Measurements from ENCODE around the gene CCT2.

Gene CCT2

DNA sequence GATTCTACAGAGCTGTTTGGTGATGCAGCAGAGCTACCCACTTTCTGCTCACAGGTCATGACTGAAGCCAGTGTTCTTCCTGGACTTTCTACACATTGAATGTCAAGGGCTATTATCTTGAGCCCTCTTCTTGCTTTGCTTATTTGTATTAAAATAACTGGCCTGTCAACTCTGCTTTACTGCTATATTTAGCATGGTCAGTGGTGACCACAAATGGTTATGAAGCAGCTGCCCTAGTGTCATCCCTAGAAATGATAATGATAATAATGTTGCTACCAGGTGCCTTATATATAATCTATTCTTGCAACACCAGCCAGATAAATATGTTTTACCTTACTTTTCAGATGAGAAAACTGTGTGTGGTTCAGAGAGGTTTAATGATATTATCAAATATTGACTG, 28.1 kb downstream of the CCT2 start:
- H3K14ac ChIP-seq (ENCODE audit: low read length), result no peak overlapping the region
- H3K27ac ChIP-seq (ENCODE audit: low read depth, low read length), result no peak overlapping the region
- H3K27me3 ChIP-seq (ENCODE audit: insufficient read depth, low read length), result no peaks in the 10 kb centered on the region
- H3K4me1 ChIP-seq (ENCODE audit: control insufficient read depth in 1 of 2, insufficient read depth in 2 of 2, low read length in 2 of 2), result no peaks in the 10 kb centered on the region
- no peak overlapping the region for H4K12ac ChIP-seq (ENCODE audit: low read depth, low read length)
- no peak overlapping the region for H2BK120ac ChIP-seq (ENCODE audit: insufficient read depth, low read length, poor library complexity)
- H3K4me3 ChIP-seq (ENCODE audit: low read depth, low read length), result no peak overlapping the region
- H4K8ac ChIP-seq (ENCODE audit: low read depth, low read length), result no peak overlapping the region
- no peak overlapping the region for H3K4me2 ChIP-seq (ENCODE audit: low read length)
- no peaks in the 10 kb centered on the region for H3K79me2 ChIP-seq (ENCODE audit: control insufficient read depth, insufficient read depth, low read length, poor library complexity)
- no peak overlapping the region for H2BK5ac ChIP-seq (ENCODE audit: low read depth, low read length, poor library complexity)
- no peak overlapping the region for H4K91ac ChIP-seq (ENCODE audit: low read depth, low read length)
- no peak overlapping the region for H2AFZ ChIP-seq (ENCODE audit: insufficient read depth, low read length, poor library complexity)
- H3K9me3 ChIP-seq (ENCODE audit: insufficient read depth, low read depth, low read length), result no peaks in the 10 kb centered on the region
- no peaks in the 10 kb centered on the region for H3K79me1 ChIP-seq (ENCODE audit: low read length)
- no peak overlapping the region for H2BK12ac ChIP-seq (ENCODE audit: low read length)
- no peak overlapping the region for H3K23ac ChIP-seq (ENCODE audit: low read length)
- H3K9ac ChIP-seq (ENCODE audit: low read length), result no peak overlapping the region
- no peak overlapping the region for H3K4ac ChIP-seq (ENCODE audit: low read depth, low read length)
- H3K36me3 ChIP-seq (ENCODE audit: control insufficient read depth in 1 of 2, insufficient read depth in 2 of 2, low read length in 2 of 2), result no peaks in the 10 kb centered on the region
- H2AK5ac ChIP-seq (ENCODE audit: low read length), result no peak overlapping the region
- no peak for DNase-seq
- no peak overlapping the region for H3K18ac ChIP-seq (ENCODE audit: low read length)

DNA sequence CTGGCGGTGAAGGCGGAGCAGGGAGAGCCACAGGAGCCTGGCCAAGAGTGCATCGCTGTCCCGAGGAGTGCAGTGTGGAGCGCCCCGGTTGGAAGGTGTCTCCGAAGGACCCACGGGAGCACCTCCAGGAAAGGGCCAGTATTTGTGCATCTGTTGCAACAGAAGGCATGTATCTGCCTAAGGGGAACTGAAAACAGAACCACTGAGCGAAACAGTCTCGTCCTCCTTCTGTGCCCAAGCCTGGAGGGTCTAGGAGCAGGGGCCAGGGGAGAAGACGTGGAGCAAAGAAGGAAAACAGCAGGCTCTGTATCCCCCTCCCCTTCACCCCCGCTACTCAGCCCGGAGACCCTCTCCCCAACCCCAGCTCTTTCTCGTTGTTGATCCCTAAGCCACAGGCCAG, 30.8 kb downstream of the CCT2 start:
- no peaks in the 10 kb centered on the region for H3K9me3 ChIP-seq (ENCODE audit: insufficient read depth, low read depth, low read length)
- no peak overlapping the region for H3K4me2 ChIP-seq (ENCODE audit: low read length)
- H4K8ac ChIP-seq (ENCODE audit: low read depth, low read length), result no peak overlapping the region
- H3K4me3 ChIP-seq (ENCODE audit: low read depth, low read length), result no peak overlapping the region
- no peak overlapping the region for H3K18ac ChIP-seq (ENCODE audit: low read length)
- no peak for DNase-seq
- H3K4me1 ChIP-seq (ENCODE audit: control insufficient read depth in 1 of 2, insufficient read depth in 2 of 2, low read length in 2 of 2), result no peaks in the 10 kb centered on the region
- no peaks in the 10 kb centered on the region for H3K27me3 ChIP-seq (ENCODE audit: insufficient read depth, low read length)
- no CpG with 5 or more reads among the region's 14 CpGs for WGBS (ENCODE audit: extremely low coverage, insufficient coverage, insufficient read length)
- H3K27ac ChIP-seq (ENCODE audit: low read depth, low read length), result no peak overlapping the region
- H3K79me1 ChIP-seq (ENCODE audit: low read length), result no peaks in the 10 kb centered on the region
- no peak overlapping the region for H3K23ac ChIP-seq (ENCODE audit: low read length)
- H2AK5ac ChIP-seq (ENCODE audit: low read length), result no peak overlapping the region
- H2BK12ac ChIP-seq (ENCODE audit: low read length), result no peak overlapping the region
- H4K12ac ChIP-seq (ENCODE audit: low read depth, low read length), result no peak overlapping the region
- no peak overlapping the region for H4K91ac ChIP-seq (ENCODE audit: low read depth, low read length)
- no peak overlapping the region for H2BK120ac ChIP-seq (ENCODE audit: insufficient read depth, low read length, poor library complexity)
- H3K4ac ChIP-seq (ENCODE audit: low read depth, low read length), result no peak overlapping the region
- H2BK5ac ChIP-seq (ENCODE audit: low read depth, low read length, poor library complexity), result no peak overlapping the region
- H3K9ac ChIP-seq (ENCODE audit: low read length), result no peak overlapping the region
- H3K79me2 ChIP-seq (ENCODE audit: control insufficient read depth, insufficient read depth, low read length, poor library complexity), result no peaks in the 10 kb centered on the region
- no peaks in the 10 kb centered on the region for H3K36me3 ChIP-seq (ENCODE audit: control insufficient read depth in 1 of 2, insufficient read depth in 2 of 2, low read length in 2 of 2)
- H2AFZ ChIP-seq (ENCODE audit: insufficient read depth, low read length, poor library complexity), result no peak overlapping the region
- no peak overlapping the region for H3K14ac ChIP-seq (ENCODE audit: low read length)

DNA sequence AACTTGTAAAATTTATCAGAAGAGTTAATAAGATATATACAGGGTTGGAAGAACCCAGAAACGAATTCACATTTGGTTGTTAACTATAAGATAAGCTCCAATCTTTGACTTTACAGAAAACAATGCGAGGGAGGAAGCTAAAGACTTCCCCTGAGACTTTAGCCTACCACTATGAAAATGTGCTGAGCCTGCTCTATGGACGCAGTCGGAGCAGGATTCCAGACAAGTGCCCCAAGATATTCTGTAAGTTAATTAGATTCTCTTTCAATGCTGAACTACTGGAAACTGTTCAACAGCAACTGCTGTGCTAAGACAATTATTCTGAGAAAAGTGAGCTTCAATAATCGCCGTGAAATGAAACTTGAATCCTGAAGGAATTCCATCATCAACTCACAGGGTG, 33.8 kb downstream of the CCT2 start:
- Histone ChIP-seq H2AK5ac (ENCODE audit: low read length) (no peak overlapping the region), H2BK5ac (ENCODE audit: low read depth, low read length, poor library complexity) (no peak overlapping the region), H4K12ac (ENCODE audit: low read depth, low read length) (no peak overlapping the region), H3K79me1 (ENCODE audit: low read length) (no peaks in the 10 kb centered on the region), H3K9me3 (ENCODE audit: insufficient read depth, low read depth, low read length) (no peaks in the 10 kb centered on the region), H3K4ac (ENCODE audit: low read depth, low read length) (no peak overlapping the region), H3K27me3 (ENCODE audit: insufficient read depth, low read length) (no peaks in the 10 kb centered on the region), H3K9ac (ENCODE audit: low read length) (no peak overlapping the region), H3K4me3 (ENCODE audit: low read depth, low read length) (no peak overlapping the region), H3K14ac (ENCODE audit: low read length) (no peak overlapping the region), H3K36me3 (ENCODE audit: control insufficient read depth in 1 of 2, insufficient read depth in 2 of 2, low read length in 2 of 2) (no peaks in the 10 kb centered on the region), H3K4me2 (ENCODE audit: low read length) (no peak overlapping the region), H2BK12ac (ENCODE audit: low read length) (no peak overlapping the region), H3K4me1 (ENCODE audit: control insufficient read depth in 1 of 2, insufficient read depth in 2 of 2, low read length in 2 of 2) (no peaks in the 10 kb centered on the region), H3K27ac (ENCODE audit: low read depth, low read length) (no peak overlapping the region), H3K23ac (ENCODE audit: low read length) (no peak overlapping the region), H3K79me2 (ENCODE audit: control insufficient read depth, insufficient read depth, low read length, poor library complexity) (no peaks in the 10 kb centered on the region), H2BK120ac (ENCODE audit: insufficient read depth, low read length, poor library complexity) (no peak overlapping the region), H3K18ac (ENCODE audit: low read length) (no peak overlapping the region), H4K91ac (ENCODE audit: low read depth, low read length) (no peak overlapping the region), H4K8ac (ENCODE audit: low read depth, low read length) (no peak overlapping the region), H2AFZ (ENCODE audit: insufficient read depth, low read length, poor library complexity) (no peak overlapping the region)
- no peak for DNase-seq
- no CpG with 5 or more reads among the region's 6 CpGs for whole genome bisulfite sequencing (ENCODE audit: extremely low coverage, insufficient coverage, insufficient read length)

DNA sequence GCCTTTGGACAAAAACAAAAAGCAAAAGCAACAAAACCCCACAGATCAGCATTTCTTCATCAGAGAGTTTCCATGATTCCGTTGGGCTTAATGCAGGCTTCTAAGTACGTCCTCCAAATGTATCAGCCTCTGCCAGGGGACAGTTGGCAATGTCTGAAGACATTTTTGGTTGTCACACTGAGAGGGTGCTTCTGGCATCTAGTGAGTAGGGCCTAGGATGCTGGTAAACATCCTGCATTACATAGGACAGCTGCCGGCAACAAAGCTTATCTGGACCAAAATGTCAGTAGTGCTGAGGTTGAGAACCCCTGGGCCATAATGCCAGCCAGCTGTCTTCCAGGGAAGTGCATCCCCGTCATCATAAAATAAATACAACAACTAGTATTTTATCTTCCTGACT, 34.8 kb downstream of the CCT2 start:
- Histone ChIP-seq H3K4me2 (ENCODE audit: low read length) (no peak overlapping the region), H3K4me1 (ENCODE audit: control insufficient read depth in 1 of 2, insufficient read depth in 2 of 2, low read length in 2 of 2) (no peaks in the 10 kb centered on the region), H2AFZ (ENCODE audit: insufficient read depth, low read length, poor library complexity) (no peak overlapping the region), H2BK12ac (ENCODE audit: low read length) (no peak overlapping the region), H3K4me3 (ENCODE audit: low read depth, low read length) (no peak overlapping the region), H3K27ac (ENCODE audit: low read depth, low read length) (no peak overlapping the region), H4K12ac (ENCODE audit: low read depth, low read length) (no peak overlapping the region), H3K9ac (ENCODE audit: low read length) (no peak overlapping the region), H3K27me3 (ENCODE audit: insufficient read depth, low read length) (no peaks in the 10 kb centered on the region), H3K79me2 (ENCODE audit: control insufficient read depth, insufficient read depth, low read length, poor library complexity) (no peaks in the 10 kb centered on the region), H2AK5ac (ENCODE audit: low read length) (no peak overlapping the region), H3K9me3 (ENCODE audit: insufficient read depth, low read depth, low read length) (no peaks in the 10 kb centered on the region), H3K14ac (ENCODE audit: low read length) (no peak overlapping the region), H3K23ac (ENCODE audit: low read length) (no peak overlapping the region), H2BK5ac (ENCODE audit: low read depth, low read length, poor library complexity) (no peak overlapping the region), H3K36me3 (ENCODE audit: control insufficient read depth in 1 of 2, insufficient read depth in 2 of 2, low read length in 2 of 2) (no peaks in the 10 kb centered on the region), H4K91ac (ENCODE audit: low read depth, low read length) (no peak overlapping the region), H3K18ac (ENCODE audit: low read length) (no peak overlapping the region), H4K8ac (ENCODE audit: low read depth, low read length) (no peak overlapping the region), H3K79me1 (ENCODE audit: low read length) (no peaks in the 10 kb centered on the region), H3K4ac (ENCODE audit: low read depth, low read length) (no peak overlapping the region), H2BK120ac (ENCODE audit: insufficient read depth, low read length, poor library complexity) (no peak overlapping the region)
- no CpG with 5 or more reads among the region's 4 CpGs for WGBS (ENCODE audit: extremely low coverage, insufficient coverage, insufficient read length)
- no peak for DNase-seq

DNA sequence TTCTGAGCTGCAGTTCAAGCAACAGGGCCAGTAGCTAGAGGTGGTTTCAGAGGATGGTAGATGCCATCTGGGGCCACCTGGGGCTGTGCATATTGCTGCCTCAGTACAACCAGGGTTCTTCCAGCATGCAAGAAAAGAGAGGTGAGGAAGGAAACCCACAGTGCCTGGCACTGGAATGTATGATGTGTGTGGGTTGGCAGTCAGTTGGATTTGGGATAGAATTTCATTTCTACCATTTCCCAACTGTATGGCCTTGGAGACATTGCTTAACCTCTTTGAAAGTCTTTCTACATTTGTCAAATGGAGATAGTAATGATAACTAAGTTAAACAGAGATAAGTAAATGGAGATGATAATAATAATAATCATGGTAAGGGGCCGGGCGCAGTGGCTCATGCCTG, 35.7 kb downstream of the CCT2 start:
- WGBS (ENCODE audit: extremely low coverage, insufficient coverage, insufficient read length), result no CpG with 5 or more reads among the region's 2 CpGs
- no peak overlapping the region for H3K4me2 ChIP-seq (ENCODE audit: low read length)

More for the DNA sequence above, 35.7 kb downstream of the CCT2 start:
- Histone ChIP-seq H3K79me1 (ENCODE audit: low read length) (no peaks in the 10 kb centered on the region), H2AFZ (ENCODE audit: insufficient read depth, low read length, poor library complexity) (no peak overlapping the region), H3K27me3 (ENCODE audit: insufficient read depth, low read length) (no peaks in the 10 kb centered on the region), H3K9ac (ENCODE audit: low read length) (no peak overlapping the region), H3K23ac (ENCODE audit: low read length) (no peak overlapping the region), H3K4me3 (ENCODE audit: low read depth, low read length) (no peak overlapping the region), H3K27ac (ENCODE audit: low read depth, low read length) (no peak overlapping the region), H3K14ac (ENCODE audit: low read length) (no peak overlapping the region), H4K12ac (ENCODE audit: low read depth, low read length) (no peak overlapping the region), H4K8ac (ENCODE audit: low read depth, low read length) (no peak overlapping the region), H3K4ac (ENCODE audit: low read depth, low read length) (no peak overlapping the region), H3K79me2 (ENCODE audit: control insufficient read depth, insufficient read depth, low read length, poor library complexity) (no peaks in the 10 kb centered on the region), H2BK120ac (ENCODE audit: insufficient read depth, low read length, poor library complexity) (no peak overlapping the region), H3K18ac (ENCODE audit: low read length) (no peak overlapping the region), H2BK12ac (ENCODE audit: low read length) (no peak overlapping the region), H3K4me1 (ENCODE audit: control insufficient read depth in 1 of 2, insufficient read depth in 2 of 2, low read length in 2 of 2) (no peaks in the 10 kb centered on the region), H4K91ac (ENCODE audit: low read depth, low read length) (no peak overlapping the region), H2BK5ac (ENCODE audit: low read depth, low read length, poor library complexity) (no peak overlapping the region), H3K36me3 (ENCODE audit: control insufficient read depth in 1 of 2, insufficient read depth in 2 of 2, low read length in 2 of 2) (no peaks in the 10 kb centered on the region), H2AK5ac (ENCODE audit: low read length) (no peak overlapping the region), H3K9me3 (ENCODE audit: insufficient read depth, low read depth, low read length) (no peaks in the 10 kb centered on the region)
- peak in 1 of 2 donors; percentile 21 for DNase-seq

All from trophoblast cell (in vitro differentiated cells and primary cell).